ENCODE results near the gene MAPK9. TPM values are rescaled to one million over a fixed set of nuclear protein-coding genes. Genes with fewer than 3 reads are reported as not detected.
A peak's percentile ranks its signal among the peaks of the same experiment; 100 is the strongest.

Gene MAPK9
- total RNA-seq, 1 donor from 2014 or later, result 27.4 TPM

DNA sequence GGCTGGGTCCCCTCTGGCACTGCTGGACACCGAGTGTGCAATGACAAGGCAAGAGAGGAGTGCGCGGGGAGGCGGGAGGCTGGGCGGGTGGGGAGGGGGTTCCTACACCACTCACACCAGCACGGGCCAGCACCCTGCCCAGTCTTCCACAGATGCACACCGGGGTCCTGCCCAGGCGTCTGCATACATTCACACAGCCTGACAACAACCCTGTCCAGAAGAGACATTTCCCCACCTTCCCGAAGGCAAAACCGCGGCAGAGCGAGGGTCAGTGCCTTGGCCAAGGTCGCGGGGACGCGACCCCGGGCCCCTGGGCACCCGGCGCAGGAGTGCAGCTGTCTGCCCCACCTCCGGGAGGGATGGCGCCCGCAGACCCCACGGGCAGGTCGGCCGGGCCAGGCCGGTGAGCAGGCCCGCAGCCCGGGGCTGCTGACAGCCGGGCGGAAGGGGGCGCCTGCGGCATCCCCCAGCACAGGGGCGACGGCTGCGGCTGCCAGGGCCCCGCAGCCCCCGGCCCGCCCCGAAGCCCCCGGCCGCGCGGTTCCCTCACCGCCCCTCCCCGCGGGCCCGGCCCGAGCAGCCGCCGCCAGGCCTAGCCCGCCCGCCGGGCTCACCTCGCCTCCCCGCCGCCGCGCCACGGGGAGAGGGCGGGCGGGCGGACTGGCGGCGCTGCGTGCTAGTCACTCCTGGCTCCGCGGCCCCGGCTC lies 496 bp downstream of the MAPK9 start:
- peak; percentile 34 for DNase-seq

DNA sequence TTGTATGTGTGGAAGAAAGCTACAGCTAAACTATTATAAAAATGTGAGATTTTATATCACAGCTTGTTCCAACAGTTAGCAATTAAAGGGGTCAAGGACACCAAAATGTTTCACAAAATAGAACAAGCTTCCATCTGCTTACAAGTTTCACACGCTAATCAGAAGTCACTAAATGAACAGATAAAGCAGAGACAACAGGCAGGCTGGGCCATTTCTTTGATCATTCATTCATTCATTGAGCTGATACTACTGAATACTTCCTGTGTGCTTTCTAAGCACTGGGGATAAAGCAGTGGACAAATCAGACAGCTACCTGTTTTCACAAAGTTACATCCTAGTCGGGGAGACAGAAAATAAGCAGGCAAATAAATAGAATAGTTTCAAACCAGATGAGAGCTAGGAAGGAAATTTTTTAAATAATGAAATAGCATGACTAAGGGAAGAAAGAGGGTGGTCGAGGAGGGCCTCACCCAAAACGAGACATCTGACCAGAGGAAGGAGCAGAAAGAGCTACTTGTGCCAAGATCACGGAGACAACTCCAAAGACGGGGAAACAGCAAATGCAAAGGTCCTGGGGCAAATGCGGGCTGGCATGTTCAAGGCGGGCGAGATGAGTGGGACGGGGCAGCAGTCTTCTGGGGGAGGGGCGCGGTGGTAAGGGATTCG lies 1.2 kb downstream of the MAPK9 start:
- DNase-seq, result no peak

DNA sequence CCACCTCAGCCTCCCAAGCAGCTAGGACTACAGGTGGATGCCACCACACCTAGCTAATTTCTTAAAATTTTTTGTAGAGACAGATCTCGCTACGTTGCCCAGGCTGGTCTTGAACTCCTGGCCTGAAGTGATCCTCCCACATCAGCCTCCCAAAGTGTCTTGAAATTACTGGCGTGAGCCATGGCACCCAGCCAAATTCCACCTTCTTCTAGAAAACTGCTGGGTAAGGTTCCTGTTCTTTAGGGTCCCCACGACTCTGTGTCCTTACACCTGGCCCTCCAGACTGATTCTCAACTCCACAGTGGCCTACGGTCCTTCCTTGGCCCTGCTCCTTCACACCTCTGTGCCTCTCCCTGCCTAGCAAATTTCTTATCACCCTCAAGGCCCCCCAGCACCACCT lies 1.9 kb downstream of the MAPK9 start:
- DNase-seq, result no peak

DNA sequence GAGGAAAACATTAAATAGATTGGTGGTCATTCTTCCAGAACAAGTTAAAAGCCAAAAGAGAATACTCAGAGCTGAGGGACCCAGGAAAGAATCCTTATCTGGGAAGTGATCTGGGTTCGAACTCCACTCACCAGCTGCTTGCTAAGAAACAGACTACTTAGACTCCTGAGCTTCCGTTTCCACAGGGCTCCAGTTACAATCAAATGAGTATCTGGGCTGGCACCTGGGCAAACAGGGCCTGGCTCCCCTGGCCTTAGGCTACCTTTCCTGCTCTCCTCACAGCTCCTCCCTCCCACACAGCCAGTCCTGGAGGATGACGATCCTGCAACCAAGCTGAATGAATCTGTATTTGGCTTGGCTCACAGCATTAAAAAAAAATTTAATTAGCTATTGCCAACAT lies 2.5 kb downstream of the MAPK9 start:
- DNase-seq, result no peak

DNA sequence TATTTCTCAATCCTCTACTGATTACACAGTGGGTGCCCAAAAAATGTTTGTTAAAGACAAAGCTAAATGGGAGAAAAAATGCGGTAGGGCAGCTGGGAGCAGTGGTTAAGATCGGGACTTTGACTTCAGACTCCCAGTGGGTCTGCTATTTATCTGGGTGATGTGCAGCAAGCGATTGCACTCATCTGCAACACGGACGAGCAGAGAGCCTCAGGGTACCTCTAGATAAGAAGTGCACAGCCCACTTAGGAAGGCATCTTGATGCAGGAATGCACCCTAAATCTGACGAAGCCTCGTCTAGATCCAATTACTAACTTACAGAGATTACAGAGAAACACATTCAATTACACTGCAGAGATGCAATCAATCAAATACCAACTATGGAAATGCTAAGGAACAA lies 4.0 kb downstream of the MAPK9 start:
- no peak for DNase-seq

DNA sequence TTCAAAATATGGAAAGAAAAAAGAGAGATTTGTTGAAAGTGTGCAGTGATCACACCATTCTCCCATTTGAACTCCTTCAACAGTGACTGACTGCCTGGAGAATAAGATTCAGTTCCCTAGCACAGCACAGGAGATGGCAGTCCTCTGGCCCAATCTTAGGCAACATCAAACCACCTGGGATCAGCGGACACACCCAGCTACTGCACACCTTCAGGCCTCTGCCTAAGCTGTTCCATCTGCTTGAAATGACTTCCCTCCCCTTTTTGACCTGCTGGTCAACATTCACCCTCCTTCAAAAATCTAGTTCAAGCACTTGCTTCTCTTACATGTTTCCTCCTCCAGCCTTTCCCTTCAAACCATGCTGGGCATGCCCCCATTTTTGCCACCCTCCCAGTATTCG lies 4.5 kb downstream of the MAPK9 start:
- DNase-seq, result no peak

DNA sequence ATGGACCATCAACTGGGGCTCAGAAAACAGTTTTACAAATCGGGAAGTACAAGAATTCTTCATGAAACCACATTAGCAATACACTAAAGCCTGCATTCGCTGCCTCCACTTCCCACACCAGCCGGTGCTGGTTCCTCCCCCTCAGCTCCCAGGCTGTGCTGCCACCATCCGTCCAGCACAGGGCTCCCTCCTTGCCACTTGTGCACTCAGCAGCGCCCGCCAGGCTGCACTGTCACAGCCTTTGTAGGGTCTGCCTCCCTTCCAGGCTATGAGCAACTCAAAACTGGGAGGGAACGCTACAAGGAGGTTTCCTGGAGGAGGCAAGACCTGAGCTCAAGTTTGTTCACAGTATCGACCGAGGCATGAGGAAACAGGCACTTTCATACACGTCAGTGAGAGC lies 7.7 kb downstream of the MAPK9 start:
- no peak for DNase-seq

DNA sequence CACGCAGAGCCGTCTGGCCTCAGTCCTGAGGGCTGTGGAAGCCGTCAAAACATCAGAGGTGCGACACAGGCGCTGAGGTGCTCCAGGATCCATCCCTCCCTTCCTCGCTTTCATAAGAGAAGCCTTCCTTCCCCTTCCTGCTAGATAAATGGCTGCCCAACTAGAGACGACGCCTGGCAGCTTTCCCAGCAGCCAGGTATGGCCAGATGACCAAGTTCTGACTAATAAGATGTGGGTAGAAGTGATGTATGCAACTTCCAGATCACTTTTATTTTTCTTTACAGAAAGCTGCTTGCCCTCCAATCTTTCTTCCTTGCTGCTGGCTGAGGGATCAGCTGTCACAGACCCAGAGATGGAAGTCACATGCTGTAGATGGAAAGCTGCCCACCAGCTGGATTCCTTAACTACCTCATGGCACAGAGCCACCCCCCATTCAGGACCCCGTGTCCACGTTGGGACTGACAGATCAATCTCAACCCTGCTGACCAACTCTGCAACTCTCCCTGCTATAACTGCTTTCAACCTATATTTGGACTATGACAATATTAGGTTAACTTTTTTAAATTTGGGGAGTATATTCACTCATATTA lies 8.8 kb downstream of the MAPK9 start:
- DNase-seq, result no peak

DNA sequence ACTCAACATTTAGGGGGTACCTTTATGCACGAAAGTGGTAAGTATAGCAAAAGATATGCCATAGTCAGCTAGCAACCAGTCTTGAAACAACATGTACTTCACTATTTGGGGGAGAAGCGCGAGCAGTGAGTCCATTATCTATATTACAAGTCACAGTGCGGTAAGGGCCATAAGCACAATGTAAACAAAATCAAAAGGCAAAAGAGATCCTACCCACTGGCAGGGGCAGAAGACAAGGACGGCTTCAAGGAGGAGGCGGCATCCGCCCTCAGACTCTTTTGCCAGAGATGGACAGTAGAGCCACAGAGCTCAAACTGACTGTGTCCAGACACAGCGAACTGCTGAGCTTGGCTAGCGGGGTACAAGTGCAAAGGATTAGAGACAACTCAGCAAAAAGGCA lies 9.6 kb downstream of the MAPK9 start:
- no peak for DNase-seq

DNA sequence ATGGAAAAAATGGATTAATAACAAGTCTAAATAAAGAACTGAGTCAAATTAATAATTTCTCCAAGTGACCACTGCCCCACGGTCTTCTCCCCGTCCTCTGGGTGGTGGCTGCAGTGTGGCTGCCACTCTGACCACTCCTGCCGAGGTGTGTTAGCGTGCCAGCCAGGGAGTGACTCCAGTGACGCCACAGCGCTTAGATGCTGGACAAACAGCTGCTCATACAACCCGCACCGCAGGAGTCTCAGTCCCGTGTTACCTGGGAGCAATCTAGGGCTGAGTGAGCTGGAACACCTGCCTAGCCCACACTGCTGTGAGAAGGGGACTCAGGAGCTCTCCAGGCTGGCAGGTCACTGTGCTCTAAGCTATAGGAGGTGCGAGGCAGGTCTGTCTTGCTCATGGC lies 10.2 kb downstream of the MAPK9 start:
- no peak for DNase-seq

DNA sequence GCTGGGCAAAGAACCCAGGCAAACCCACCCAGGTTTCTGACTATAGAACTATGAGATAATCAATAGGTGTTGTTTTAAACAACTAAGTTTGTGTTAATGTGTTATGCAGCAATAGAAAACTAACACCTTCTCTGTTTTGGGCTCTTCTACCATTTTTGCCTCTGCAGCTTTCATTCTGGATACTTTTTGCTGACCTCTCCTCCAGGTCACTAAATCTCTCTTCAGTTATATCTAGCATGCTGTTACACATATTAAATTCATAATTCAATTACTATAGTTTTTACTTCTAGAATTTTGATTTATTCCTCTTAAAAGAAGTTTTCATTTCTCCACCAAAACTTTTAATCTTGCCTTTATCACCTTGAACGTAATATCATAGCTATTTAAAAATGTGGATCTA lies 17.2 kb downstream of the MAPK9 start:
- DNase-seq, result no peak

DNA sequence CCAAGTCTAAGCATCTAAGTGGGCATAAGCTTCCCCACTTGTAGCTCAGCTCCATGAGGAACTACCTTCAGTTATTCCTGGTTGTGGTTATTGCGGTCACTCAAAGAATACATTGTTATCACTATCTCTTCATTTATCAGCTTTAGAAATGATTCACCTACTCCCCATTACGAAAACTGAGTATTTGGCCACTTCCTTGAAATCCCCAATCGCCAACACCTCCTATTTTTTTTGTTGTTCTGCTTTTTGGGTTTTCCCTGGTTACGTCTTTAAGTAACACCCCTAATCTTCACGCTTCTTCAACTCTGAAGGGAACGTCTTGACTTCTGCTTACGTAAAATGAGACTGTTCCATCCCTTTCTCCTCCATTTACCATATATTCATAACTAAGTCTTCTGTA lies 20.7 kb downstream of the MAPK9 start:
- no peak for DNase-seq

DNA sequence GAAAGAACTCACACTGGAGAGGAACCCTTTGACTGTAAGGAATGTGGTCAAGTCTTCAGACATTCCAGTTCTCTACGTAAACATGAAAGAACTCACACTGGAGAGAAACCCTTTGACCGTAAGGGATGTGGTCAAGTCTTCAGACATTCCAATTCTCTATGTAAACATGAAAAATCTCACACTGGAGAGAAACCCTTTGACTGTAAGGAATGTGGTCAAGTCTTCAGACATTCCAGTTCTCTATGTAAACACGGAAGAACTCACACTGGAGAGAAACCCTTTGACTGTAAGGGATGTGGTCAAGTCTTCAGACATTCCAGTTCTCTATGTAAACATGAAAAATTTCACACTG lies 32.6 kb downstream of the MAPK9 start:
- no peak for DNase-seq

DNA sequence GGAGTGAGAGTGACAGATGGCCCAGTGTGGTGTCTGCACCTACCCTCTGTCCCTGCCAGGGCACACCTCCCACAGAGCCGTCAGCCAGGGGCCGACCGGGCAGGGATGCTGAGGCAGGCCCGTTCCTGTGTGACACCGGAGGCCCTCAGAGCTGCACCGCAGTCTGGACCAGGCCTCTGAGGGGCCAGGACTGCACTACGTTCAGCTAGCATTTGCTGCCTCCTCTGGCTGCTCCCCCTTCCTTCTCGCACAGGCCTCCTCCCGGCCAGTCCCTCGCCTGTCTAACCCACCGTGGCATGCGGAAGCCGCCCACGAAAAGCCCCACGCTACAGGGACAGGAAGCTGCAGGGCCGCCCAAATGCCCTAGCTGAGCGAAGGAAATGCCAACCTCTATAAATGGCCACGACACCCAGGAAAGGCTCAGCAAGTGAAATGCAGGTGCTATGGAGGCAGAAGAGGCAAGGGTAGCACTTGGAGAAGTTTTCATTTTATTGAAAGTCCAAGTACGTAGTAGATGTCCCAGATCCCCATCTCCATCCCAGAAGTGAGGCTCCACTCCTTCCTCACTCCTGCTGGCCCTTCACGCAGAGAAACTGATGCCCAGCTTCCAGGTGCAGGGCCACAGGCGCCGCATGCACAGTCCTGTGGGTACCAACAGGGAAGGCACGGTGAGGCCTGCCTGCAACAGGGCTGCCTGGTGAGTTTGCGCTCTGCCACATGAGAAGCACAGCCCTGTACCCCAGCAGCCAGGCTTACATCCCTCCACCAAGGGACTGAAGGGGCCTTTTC lies 38.7 kb downstream of the MAPK9 start:
- DNase-seq, result no peak

DNA sequence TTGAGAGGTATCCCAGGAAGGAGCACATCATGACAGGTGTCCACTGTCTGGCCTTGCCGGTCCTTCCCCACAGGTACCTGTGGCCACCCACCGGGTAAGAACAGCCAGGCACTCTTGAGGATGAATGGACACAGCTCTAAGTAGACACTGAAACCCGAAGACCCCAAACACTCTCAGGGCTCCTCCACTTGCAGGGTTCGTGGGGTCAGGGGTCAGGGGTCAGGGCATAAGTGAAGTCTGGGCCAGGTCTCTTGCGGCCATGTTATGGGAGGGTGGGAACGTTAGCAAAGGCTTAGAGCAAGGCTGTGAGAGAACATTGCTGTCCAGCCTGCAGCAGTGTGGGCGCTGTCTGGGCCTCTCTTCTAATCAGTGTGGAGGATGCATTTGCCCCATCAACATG lies 40.0 kb downstream of the MAPK9 start:
- no peak for DNase-seq

DNA sequence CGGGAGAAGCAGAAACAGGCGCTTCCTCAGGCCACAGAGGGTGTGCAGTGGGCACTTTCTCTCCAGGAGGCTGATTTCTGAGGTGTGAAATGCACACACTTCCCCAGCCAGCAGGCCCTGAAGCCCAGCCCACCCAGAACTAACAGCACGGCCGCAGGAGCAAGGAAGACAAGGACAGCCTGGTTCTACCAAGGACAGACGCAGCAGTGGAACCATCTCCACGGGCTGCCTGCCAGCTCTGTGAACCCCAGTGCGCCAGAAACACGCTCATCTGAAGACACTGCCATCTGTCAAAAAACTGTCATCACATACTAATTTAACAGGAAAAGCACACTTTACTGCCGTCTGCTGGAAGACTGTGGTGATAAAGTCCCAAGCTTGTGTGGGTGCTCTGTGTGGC lies 40.7 kb downstream of the MAPK9 start:
- no peak for DNase-seq

DNA sequence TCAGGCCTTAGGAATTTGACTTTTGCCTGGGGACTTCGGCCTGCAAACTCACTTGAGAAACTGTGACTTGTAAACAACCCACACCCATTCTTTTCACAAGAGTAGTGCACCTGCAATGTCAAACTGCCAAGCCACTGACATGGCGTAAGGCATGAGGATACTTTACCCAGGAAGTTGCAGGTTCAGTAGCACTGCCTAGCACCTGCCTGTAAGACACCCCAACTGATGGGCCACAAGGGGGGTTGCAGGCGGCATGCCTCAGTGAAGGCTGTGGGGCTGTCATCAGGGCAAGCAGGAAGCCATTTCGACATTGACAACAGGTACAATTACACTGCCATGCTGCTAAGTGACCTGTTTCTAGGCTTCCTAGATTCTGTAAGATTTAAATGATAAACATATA lies 41.6 kb downstream of the MAPK9 start:
- DNase-seq, result no peak

DNA sequence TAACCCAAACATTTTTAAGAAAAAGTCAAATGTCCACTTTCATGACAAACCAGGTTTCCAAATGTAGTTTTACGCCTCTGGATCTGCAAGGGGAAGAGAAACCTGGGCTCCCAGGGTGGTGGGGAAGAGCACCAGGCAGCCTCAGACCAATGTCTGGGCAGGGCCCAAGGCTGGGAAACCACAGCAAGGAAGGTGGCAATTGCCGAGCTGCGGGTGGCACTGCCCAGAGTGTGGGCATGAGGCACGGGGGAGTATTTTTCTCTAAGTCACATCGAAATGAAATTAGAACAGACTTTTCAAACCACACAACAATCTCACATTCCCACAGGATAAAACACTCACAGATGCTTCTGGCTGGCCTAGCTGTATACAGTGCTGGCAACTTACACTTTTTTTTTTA lies 50.3 kb downstream of the MAPK9 start:
- DNase-seq, result no peak

DNA sequence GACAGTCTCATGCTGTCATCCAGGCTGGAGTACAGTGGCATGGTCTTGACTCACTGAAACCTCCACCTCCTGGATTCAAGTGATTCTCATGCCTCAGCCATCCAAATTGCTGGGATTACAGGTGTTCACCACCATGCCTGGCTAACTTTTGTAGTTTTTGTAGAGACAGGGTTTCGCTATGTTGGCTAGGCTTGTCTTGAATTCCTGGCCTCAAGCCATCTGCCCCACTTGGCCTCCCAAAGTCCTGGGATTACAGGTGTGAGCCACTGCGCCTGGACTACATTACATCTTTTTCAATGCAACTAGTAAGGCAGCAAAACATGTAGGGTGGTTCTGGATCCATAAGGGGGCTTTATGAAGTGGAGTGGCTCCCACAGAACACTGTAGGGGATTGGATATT lies 53.3 kb downstream of the MAPK9 start:
- no peak for DNase-seq

DNA sequence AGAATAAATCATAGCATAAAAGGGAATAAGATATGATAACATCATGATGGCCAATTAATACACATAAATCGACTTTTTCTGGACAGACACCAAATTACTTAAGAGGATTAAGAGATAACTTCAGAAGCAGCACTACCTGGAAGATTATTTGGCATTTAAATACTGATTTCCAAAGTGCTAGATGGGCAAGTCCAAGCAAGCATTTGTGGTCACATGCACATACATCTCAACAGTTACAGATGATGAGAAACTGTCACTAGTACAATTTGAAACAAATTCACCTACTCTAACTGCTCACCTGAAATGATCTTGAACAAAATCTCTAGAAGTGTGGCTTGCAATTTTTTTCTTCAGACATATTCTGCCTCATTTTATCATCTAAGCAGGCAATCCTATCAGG lies 56.0 kb downstream of the MAPK9 start:
- no peak for DNase-seq

DNA sequence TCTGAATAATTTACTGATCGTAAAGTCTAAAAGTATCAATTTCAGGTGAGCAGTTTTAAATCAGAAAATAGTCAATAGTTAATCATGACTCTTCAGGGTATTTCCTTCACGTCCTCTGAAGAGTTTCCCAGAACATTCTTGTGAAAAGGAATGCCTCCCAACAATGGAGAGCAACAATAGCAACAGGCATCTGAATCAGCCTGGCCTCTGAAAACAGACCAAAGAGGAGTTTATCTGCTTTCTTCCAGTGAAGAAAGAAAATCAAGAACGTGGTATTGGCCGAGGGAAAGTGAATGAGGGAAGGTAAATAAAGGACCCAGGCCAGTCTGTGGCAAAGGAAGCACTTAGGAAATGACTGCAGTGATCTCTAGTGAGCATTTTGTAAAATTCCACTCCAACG lies 56.8 kb downstream of the MAPK9 start:
- DNase-seq, result no peak

DNA sequence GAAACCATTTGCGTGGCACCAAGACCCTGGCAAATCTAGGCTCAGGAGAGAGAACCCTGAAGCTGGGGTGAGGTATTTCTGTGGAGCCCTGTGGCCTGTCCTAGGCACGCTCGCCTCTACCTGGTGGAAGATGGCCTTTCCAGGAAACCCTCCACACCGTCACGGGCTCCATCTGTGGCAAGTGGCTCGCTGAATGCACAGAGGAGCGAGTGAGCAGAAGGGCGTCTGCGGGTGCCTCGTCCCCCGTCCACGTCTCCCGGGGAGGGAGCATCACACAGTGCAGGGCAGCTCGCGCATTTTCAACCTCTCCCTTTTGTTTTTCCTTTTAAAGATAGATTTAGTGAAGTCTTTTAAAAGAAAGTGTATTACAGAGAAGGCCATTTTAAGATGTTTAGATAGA lies 57.6 kb downstream of the MAPK9 start:
- DNase-seq, result no peak

DNA sequence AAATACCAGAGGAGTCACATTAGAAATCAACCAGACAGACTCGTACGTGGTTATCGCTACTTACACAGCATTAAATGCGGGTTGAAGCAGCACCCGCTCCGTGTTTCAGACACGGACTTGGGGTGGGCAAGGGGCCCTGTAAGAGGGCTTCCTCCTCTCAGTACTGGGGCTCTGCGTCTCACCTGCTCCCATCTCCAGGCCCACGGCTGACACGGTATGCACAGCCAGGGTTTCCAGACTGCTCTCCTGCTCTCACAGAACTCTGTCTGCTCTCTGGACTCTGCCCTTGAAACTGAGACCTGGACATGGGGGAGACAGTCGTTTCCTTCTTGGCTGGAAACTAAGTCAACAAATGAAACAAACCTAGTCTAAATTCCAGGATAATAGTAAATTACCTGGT lies 58.2 kb downstream of the MAPK9 start:
- DNase-seq, result no peak

DNA sequence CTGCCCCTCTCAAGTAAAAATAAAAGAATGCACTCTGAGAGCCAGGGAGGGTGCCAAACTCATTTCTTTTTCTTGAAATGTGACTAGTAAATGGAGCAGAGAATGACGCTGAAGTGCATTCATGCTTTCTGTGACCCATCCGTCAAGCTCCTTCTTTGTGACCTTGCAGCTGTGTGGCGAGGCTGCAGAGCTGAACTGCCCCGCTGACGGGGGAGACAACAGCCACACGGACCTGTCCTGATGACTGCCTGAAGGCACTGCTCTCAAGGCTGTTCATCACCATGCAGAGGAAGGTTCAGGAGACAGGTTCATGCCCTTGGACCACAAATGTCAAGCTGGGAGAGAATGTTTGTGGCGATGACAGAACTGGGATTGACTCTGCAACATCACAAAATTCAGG lies 61.9 kb downstream of the MAPK9 start:
- DNase-seq, result no peak

All from dermis blood vessel endothelial cell (primary cell).